GM21526 (cell line): Measurements from ENCODE around the gene UTS2B.

ENCODE experiments used
- ATAC-seq: cut with Tn5 transposase; IDR thresholded peaks from one replicate; pipeline ENCODE4 v1.9.1; 2021; ENCODE audit warnings: moderate library complexity; ENCODE audit not compliant: unreplicated experiment, low FRiP score

The UTS2B gene

GRCh38 chr3:191253089-191253799, 77.1 kb downstream of the UTS2B start:
- no peak for ATAC-seq

DNA sequence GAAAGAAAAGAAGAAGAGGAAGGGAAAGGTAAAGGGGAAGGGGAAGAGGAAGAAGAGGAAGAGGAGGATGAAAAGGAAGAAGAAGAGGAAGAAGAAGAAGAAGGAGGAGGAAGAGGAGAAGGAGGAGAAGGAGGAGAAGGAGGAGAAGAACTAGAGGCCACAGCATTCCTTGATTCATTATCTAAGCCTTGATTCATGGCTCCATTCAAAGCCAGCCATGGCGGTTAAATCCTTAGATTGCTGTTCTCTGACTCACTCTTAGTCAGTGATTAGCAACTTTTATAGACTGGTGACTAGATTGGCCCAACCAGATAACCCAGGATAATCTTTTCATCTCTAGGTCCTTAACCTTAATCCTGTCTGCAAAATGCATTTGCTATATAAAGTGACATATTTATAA, 83.7 kb downstream of the UTS2B start:
- ATAC-seq: no peak

DNA sequence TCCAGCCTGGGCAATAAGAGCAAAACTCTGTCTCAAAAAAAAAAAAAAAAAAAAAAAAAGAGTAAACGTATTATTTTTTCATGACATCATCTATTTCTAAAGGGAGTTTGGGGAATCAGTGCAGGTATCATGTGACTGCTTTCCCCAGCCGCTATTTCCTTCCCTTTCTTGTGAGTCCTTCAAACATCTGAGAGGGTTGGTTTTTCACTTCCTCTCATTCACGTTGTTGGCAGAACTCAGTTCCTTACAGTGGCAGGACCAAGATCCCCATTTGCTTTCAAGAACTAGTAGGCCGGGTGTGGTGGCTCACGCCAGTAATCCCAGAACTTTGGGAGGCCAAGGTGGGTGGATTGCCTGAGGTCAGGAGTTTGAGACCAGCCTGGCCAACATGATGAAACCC, 84.3 kb downstream of the UTS2B start:
- peak; percentile 86 for ATAC-seq

- ATAC-seq: no peak
Measured at GRCh38 chr3:191244242-191244867, 86.0 kb downstream of the UTS2B start.

- ATAC-seq: no peak
Measured at GRCh38 chr3:191240486-191240885, 89.8 kb downstream of the UTS2B start.

DNA sequence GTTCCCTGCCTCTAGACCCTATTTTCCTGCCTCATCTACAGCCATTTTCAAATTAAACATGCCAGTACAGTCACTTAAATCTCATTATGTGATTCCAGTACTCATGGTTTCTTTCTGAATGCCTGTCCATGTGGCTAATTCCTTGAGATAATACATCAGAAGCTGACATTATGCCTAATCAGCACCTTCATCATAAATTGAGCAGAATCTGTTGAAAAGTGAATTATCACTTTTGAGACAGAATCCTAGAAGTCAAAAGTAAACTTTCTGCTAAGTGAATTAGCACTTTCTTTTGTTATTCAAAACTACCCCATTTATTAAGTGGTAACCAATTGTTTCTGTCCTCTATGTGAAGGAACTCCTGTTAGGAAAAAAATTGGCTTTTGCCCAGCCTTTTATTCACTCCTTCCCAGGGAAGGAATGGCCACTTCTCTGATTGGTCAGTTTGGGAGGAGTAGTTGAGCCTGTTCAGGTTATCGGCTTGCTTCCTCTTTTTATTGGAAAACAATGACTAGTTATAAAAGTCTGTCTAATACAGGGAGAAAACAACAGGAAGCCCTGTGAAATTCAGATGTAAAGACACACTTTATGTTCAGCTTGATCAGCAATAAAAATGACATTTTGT, 90.8 kb downstream of the UTS2B start:
- ATAC-seq: no peak

DNA sequence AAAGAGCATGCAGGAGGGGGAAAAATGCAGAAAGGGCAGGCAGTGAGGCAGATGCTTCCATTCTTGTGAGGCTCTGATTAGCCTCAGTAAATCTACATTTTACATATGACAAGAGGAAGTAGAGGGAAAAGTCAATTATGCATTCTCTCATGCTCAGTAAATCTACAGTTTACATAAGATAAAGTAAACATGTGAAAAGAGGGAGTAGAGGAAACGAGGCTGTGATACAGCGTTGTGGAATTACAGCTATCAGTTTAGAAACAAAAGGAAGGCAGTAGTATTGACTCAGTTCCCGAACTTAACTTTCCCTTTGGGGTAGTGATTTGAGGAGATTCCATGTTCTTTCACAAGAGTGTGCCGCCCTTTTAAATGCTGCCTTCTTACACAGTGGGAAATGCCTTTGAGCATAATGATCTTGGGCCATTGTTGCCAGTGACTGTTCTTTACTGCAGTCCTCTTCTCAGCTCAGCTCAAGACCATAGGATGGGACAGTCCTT, 92.0 kb downstream of the UTS2B start:
- ATAC-seq: no peak

GRCh38 chr3:191237047-191237882, 93.1 kb downstream of the UTS2B start:
- ATAC-seq: no peak

GRCh38 chr3:191236646-191237045, 93.7 kb downstream of the UTS2B start:
- ATAC-seq: no peak

DNA sequence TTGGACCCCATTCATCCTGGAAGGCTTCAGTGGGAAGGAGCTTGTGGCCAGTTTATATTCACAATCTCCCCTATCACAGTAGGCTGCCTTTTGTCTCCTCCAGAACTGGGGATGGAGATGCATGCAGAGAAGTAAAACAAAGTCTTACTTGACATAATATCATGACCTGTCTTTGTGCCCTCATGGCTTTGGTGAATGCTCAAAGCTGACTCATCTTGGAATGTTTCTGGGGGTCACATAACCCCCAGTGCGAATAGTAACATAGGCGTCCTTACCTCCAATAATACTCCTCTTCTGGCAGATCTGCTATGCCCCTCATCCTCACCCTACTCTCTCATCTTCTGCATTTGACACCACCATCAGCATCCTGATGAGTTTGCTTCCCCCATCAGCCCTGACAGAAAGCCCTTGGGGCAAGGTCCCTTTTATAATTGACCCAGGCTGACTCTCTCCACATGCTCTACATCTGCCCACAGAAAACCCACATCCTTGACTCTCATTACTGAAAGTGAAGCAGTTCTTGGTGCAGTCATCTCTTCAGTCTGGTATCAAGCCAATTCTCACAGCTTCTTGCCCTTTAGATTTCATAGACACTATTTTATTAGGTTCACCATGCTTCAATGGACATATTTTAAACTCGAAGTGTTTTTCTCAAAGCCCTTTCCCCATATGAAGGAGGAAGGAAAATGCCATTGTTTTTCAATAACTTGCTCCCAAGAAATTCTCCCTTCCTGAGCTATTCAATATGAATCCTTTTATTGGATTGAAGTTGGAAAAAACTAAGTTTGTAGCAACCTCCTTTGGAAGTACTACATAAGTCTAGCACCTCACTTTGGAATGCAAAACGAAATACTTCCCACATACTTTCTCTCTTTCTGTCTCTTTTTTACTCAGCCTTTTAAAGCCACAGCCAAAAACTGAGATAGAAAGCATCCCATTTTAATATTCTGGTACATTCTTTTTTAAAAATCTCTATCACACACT, 94.7 kb downstream of the UTS2B start:
- ATAC-seq: peak; percentile 99

GRCh38 chr3:191234216-191234615, 96.1 kb downstream of the UTS2B start:
- no peak for ATAC-seq

DNA sequence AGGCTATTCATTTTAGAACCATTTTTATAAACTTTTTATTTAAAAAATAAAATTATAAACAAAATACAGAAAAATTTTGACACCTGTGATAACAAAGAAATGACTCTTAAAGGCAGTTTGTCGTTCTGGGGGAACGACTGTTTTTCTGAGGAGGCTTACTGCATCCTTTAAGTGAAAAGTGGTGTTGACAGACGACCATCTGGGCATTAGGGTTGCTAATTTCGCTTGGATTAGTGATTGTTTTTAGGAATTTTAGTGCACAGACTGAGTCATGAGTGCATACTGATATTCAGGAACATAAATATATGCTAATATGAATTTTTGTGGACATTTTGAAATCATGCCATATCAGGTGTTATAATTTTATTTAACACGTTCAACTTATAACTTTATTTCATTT, 102.8 kb downstream of the UTS2B start:
- no peak for ATAC-seq

GRCh38 chr3:191221638-191222037, 108.7 kb downstream of the UTS2B start:
- ATAC-seq: no peak

- ATAC-seq: no peak
Measured at GRCh38 chr3:191220908-191221307, 109.4 kb downstream of the UTS2B start.

GRCh38 chr3:191217301-191217700, 113.0 kb downstream of the UTS2B start:
- ATAC-seq: no peak
